ENCODE data around the gene PDGFC. TPM values are rescaled to one million over a fixed set of nuclear protein-coding genes. Genes with fewer than 3 reads are reported as not detected.

PDGFC gene
- total and polyA plus RNA-seq, 2 of the 13 experiments (the other 11 are each of a cell fraction or from before 2014, with no cell fraction given): 4.6 to 9.1 TPM

DNA sequence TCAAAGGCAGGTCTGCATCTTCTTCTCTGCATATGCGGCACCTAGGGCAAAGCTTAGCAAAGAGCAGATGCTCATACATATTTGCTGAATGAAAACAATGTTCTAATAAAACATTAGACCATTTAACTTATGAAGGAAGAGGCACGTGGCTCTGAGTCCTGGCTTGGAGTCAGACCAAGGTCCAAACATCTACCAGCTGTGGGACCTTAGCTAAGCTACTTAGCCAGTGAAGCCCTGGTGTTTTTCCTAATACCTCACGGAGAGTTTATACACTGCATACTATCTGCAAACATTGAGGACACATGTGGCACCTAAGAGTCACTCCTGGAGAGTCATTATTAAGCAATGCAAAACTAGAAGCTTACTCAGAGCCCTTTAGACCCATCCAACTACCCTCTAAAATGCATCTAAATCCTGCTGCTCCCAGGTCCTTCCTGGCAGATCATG lies 9.0 kb downstream of the PDGFC start:
- H3K4me1 ChIP-seq (ENCODE audit: insufficient read depth, low read length): peaks cover 42% of the 10 kb centered on the region
- H3K9ac ChIP-seq (ENCODE audit: insufficient read depth, low read depth, low read length): no peak overlapping the region
- no peaks in the 10 kb centered on the region for H4K20me1 ChIP-seq (ENCODE audit: insufficient read depth, low read length)
- DNase-seq (ENCODE audit: low spot score) (peak; percentile 66), FAIRE-seq (no peak), ATAC-seq (peak; percentile 90)
- H2AFZ ChIP-seq (ENCODE audit: low read length): no peak overlapping the region
- TF ChIP-seq TBL1XR1 (IDR thresholded peaks at IDR 0.05; ENCODE audit: borderline replicate concordance, low read length, partially characterized antibody) (no peak), FOXA1 (IDR thresholded peaks at IDR 0.05) (no peak), FOXA1 (CRISPR knock-in tag; IDR thresholded peaks at IDR 0.05) (no peak), HNF4A (CRISPR knock-in tag; IDR thresholded peaks at IDR 0.05) (0 out of 2 replicates have a peak, but pooled peaks have one; percentile 25)
- H3K9me3 ChIP-seq (ENCODE audit: low read length): no peaks in the 10 kb centered on the region
- H3K27ac ChIP-seq (ENCODE audit: extremely low read length, insufficient read depth, low read length): no peak overlapping the region
- no TSS peak for BruUV-seq (replicated peaks)
- WGBS (ENCODE audit: low lambda C conversion rate): 51% methylated on average over 2 of the region's 3 CpGs
- no peaks in the 10 kb centered on the region for H3K36me3 ChIP-seq (replicated peaks in 1 of 2; ENCODE audit: control insufficient read depth in 1 of 2, insufficient read depth in 2 of 2, low read length in 2 of 2)
- intact Hi-C loops (cut with micrococcal nuclease; ENCODE audit: unreplicated experiment): loop anchor here (10.0 kb wide), 1 partner anchor 278 kb away; no protein-coding TSS in a partner anchor
- no peak overlapping the region for H3K4me3 ChIP-seq (replicated peaks in 1 of 3; ENCODE audit: insufficient read depth in 1 of 3, low read depth in 2 of 3, low read length in 3 of 3)
- in situ Hi-C loops (cut with HindIII; ENCODE audit: extremely low pct_ligation_motif_present, low pct_unique_long_range_greater_than_20kb): loop anchor here (25.0 kb wide), 1 partner anchor 1075 kb away; no protein-coding TSS in a partner anchor
- ChIA-PET POLR2A (interaction anchor here (0.8 kb wide), 1 partner anchor 8 kb away, joined by 3 read pairs; no protein-coding TSS in a partner anchor), CTCF (ENCODE audit: low intra/inter-chr PET ratio, low total read pairs) (no interaction called here)
- peaks cover 7% of the 10 kb centered on the region for H3K79me2 ChIP-seq (ENCODE audit: insufficient read depth, low read length)
- peak overlapping the region; percentile 37 for H3K4me2 ChIP-seq (ENCODE audit: low read depth, low read length)
- H3K27me3 ChIP-seq (ENCODE audit: control insufficient read depth in 1 of 2, insufficient read depth in 2 of 2, low read length in 2 of 2): no peaks in the 10 kb centered on the region

DNA sequence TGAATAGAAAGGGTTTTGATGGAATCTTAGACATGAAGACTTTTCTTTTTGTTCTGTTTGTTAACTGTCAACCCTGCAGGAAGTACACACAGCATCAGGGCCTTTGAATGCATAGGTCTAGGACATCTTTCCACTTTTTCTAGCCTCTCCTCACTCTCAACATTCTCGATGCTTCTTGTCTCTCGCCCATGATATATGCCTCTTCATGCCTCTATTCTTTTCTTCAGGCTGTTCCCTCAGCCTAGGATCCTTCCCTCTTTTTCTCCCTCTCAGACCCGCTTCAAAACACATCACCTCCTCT lies 9.6 kb downstream of the PDGFC start:
- 0 out of 2 replicates have a peak overlapping the region, but pooled peaks have one; percentile 37 for H3K4me2 ChIP-seq (ENCODE audit: low read depth, low read length)
- in situ Hi-C loops (cut with HindIII; ENCODE audit: extremely low pct_ligation_motif_present, low pct_unique_long_range_greater_than_20kb) (loop anchor here (25.0 kb wide), 1 partner anchor 1075 kb away; no protein-coding TSS in a partner anchor), intact Hi-C loops (cut with micrococcal nuclease; ENCODE audit: unreplicated experiment) (loop anchor here (10.0 kb wide), 1 partner anchor 277 kb away; no protein-coding TSS in a partner anchor)
- no peak for TF ChIP-seq ZNF629 (CRISPR knock-in tag; conservative IDR thresholded peaks at IDR 0.05)
- no peak for TF ChIP-seq FLYWCH1 (CRISPR knock-in tag; IDR thresholded peaks at IDR 0.05)
- TF ChIP-seq ZNF510 (CRISPR knock-in tag; IDR thresholded peaks at IDR 0.05; ENCODE audit: low read depth): no peak
- TF ChIP-seq TCF7 (IDR thresholded peaks at IDR 0.05; ENCODE audit: low read depth): no peak
- TF ChIP-seq ZNF20 (CRISPR knock-in tag; IDR thresholded peaks at IDR 0.05): no peak
- TF ChIP-seq CBX5 (CRISPR knock-in tag; IDR thresholded peaks at IDR 0.05; ENCODE audit: borderline replicate concordance): no peak
- TF ChIP-seq, protein P1, sequence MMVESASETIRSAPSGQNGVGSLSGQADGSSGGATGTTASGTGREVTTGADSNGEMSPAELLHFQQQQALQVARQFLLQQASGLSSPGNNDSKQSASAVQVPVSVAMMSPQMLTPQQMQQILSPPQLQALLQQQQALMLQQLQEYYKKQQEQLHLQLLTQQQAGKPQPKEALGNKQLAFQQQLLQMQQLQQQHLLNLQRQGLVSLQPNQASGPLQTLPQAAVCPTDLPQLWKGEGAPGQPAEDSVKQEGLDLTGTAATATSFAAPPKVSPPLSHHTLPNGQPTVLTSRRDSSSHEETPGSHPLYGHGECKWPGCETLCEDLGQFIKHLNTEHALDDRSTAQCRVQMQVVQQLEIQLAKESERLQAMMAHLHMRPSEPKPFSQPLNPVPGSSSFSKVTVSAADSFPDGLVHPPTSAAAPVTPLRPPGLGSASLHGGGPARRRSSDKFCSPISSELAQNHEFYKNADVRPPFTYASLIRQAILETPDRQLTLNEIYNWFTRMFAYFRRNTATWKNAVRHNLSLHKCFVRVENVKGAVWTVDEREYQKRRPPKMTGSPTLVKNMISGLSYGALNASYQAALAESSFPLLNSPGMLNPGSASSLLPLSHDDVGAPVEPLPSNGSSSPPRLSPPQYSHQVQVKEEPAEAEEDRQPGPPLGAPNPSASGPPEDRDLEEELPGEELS (CRISPR knock-in tag; IDR thresholded peaks at IDR 0.05): no peak
- no peak for TF ChIP-seq ZNF329 (CRISPR knock-in tag; IDR thresholded peaks at IDR 0.05; ENCODE audit: low read depth)
- TF ChIP-seq DNMT3B (CRISPR knock-in tag; conservative IDR thresholded peaks at IDR 0.05): no peak
- no peak for TF ChIP-seq ZNF792 (CRISPR knock-in tag; IDR thresholded peaks at IDR 0.05)
- TF ChIP-seq ZNF577 (CRISPR knock-in tag; IDR thresholded peaks at IDR 0.05; ENCODE audit: borderline replicate concordance, low read depth): no peak
- TF ChIP-seq SRSF9 (IDR thresholded peaks at IDR 0.05; ENCODE audit: borderline replicate concordance, insufficient read depth, low read depth, low read length, poor library complexity, severe bottlenecking): no peak
- TF ChIP-seq RFX3 (CRISPR knock-in tag; IDR thresholded peaks at IDR 0.05): no peak

More for the DNA sequence above, 9.6 kb downstream of the PDGFC start:
- Histone ChIP-seq H3K9me3 (ENCODE audit: low read length) (no peaks in the 10 kb centered on the region), H3K9ac (ENCODE audit: insufficient read depth, low read depth, low read length) (no peak overlapping the region), H3K27ac (ENCODE audit: extremely low read length, insufficient read depth, low read length) (no peak overlapping the region), H3K4me1 (ENCODE audit: insufficient read depth, low read length) (peaks cover 41% of the 10 kb centered on the region), H2AFZ (ENCODE audit: low read length) (no peak overlapping the region), H3K36me3 (replicated peaks in 1 of 2; ENCODE audit: control insufficient read depth in 1 of 2, insufficient read depth in 2 of 2, low read length in 2 of 2) (no peaks in the 10 kb centered on the region), H3K79me2 (ENCODE audit: insufficient read depth, low read length) (peaks cover 7% of the 10 kb centered on the region), H3K27me3 (ENCODE audit: control insufficient read depth in 1 of 2, insufficient read depth in 2 of 2, low read length in 2 of 2) (no peaks in the 10 kb centered on the region), H3K4me3 (replicated peaks in 1 of 3; ENCODE audit: insufficient read depth in 1 of 3, low read depth in 2 of 3, low read length in 3 of 3) (no peak overlapping the region), H4K20me1 (ENCODE audit: insufficient read depth, low read length) (no peaks in the 10 kb centered on the region)
- no TSS peak for BruUV-seq (replicated peaks)
- ATAC-seq: peak; percentile 53
- WGBS (ENCODE audit: low lambda C conversion rate): 72% methylated on average over 3 of the region's 3 CpGs
- POLR2A ChIA-PET: no interaction called here
- FAIRE-seq: no peak
- no peak for DNase-seq (ENCODE audit: low spot score)
- CTCF ChIA-PET (ENCODE audit: low intra/inter-chr PET ratio, low total read pairs): no interaction called here

Measured in HepG2 (cell line).